Measurements from ENCODE around the gene BBX. TPM values are rescaled to one million over a fixed set of nuclear protein-coding genes. Genes with fewer than 3 reads are reported as not detected.

Gene BBX
- total RNA-seq, 4 donors from 2014 or later: 33.0 to 46.3 (median 36.7) TPM

DNA sequence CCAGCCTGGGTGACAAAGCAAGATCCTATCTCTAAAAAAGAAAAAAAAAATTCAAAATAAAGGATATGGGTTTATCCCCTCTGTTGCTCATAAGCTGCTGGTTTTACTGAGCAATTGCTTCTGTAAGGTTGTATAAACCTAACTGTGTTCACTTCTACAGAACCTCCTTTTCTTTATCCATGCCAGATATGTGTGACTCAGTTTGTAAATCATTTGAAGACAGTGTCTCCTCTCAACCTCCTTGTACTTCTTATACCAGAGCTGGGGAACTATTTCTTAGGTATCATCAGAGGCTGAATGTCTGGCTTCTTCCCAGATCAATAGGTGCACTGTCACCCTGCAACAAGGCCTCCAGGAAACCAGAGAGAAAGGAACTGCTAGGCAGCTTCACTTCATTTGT lies 294.3 kb downstream of the BBX start:
- Histone ChIP-seq H3K36me3 (no peaks in the 10 kb centered on the region), H3K27ac (no peak overlapping the region), H3K4me1 (no peaks in the 10 kb centered on the region), H3K4me3 (no peak overlapping the region), H3K27me3 (no peaks in the 10 kb centered on the region), H3K9me3 (no peaks in the 10 kb centered on the region)
- no peak for DNase-seq
- no peak for TF ChIP-seq POLR2A (IDR thresholded peaks at IDR 0.05)
- TF ChIP-seq, protein P1, sequence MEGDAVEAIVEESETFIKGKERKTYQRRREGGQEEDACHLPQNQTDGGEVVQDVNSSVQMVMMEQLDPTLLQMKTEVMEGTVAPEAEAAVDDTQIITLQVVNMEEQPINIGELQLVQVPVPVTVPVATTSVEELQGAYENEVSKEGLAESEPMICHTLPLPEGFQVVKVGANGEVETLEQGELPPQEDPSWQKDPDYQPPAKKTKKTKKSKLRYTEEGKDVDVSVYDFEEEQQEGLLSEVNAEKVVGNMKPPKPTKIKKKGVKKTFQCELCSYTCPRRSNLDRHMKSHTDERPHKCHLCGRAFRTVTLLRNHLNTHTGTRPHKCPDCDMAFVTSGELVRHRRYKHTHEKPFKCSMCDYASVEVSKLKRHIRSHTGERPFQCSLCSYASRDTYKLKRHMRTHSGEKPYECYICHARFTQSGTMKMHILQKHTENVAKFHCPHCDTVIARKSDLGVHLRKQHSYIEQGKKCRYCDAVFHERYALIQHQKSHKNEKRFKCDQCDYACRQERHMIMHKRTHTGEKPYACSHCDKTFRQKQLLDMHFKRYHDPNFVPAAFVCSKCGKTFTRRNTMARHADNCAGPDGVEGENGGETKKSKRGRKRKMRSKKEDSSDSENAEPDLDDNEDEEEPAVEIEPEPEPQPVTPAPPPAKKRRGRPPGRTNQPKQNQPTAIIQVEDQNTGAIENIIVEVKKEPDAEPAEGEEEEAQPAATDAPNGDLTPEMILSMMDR (IDR thresholded peaks at IDR 0.05): no peak

DNA sequence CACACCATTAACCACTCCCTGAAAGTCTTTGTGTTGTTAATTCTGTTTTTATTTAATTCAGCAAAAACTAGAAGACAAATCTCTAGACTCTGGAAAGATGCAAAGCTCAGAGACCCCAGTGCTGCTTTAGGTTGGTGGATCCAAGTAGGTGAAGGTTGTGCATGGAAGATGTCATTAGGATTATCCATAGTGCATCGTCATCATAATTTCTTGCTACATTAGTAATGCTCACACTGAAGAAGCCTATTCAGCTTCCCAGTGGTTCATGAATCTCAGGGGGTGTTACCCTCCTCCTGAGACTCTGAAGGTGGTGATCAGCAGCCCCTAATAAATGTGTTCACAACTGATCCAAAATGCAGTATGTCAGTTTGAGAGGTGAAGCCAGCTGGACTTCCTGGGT lies 295.3 kb downstream of the BBX start:
- H3K36me3 ChIP-seq: no peaks in the 10 kb centered on the region
- H3K27me3 ChIP-seq: no peaks in the 10 kb centered on the region
- H3K4me3 ChIP-seq: no peak overlapping the region
- no peaks in the 10 kb centered on the region for H3K9me3 ChIP-seq
- no peaks in the 10 kb centered on the region for H3K4me1 ChIP-seq
- no peak for DNase-seq
- TF ChIP-seq, protein P1 (IDR thresholded peaks at IDR 0.05): no peak
- TF ChIP-seq POLR2A (IDR thresholded peaks at IDR 0.05): no peak
- H3K27ac ChIP-seq: no peak overlapping the region

DNA sequence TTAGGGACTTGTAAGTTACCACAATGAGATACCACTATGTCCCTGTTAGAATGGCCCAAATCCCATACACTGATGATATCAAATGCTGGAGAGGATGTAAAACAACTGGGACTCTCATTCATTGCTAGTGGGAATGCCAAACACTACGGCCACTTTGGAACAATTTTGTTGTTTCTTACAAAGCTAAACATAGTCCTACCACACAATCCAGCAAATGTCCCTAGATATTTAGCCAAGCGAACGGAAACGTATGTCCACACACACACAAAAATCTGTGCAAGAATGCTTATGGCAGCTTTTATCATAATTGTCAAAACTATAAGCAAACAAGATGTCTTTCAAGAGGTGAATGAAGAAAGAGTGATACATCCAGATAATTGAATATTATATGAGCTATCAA lies 296.9 kb downstream of the BBX start:
- H3K4me3 ChIP-seq: no peak overlapping the region
- no peaks in the 10 kb centered on the region for H3K27me3 ChIP-seq
- DNase-seq: no peak
- H3K27ac ChIP-seq: no peak overlapping the region
- no peaks in the 10 kb centered on the region for H3K4me1 ChIP-seq
- no peaks in the 10 kb centered on the region for H3K9me3 ChIP-seq
- no peaks in the 10 kb centered on the region for H3K36me3 ChIP-seq
- TF ChIP-seq POLR2A (IDR thresholded peaks at IDR 0.05): no peak

DNA sequence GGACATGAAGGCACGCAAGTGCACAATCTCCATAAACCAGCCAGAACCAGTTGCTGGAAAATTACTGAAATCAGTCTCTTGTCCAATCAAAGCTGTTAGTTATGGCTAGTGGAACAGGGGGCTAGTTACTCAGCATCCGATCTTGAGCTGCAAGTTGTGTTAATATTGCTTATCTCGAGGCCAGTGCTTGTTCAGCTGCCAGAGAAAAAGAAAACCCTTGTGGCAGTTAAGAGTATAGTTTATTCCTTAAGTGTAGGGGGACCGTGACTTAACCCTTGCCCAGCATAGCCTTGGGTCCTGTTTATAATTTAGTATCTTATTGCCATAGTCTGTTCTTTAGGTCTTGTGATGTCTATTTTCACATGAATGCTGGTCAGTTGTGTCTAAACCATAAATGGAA lies 299.5 kb downstream of the BBX start:
- Histone ChIP-seq H3K4me1 (no peaks in the 10 kb centered on the region), H3K36me3 (no peaks in the 10 kb centered on the region), H3K27ac (no peak overlapping the region), H3K9me3 (no peaks in the 10 kb centered on the region), H3K4me3 (no peak overlapping the region), H3K27me3 (no peaks in the 10 kb centered on the region)
- TF ChIP-seq, protein P1 (IDR thresholded peaks at IDR 0.05): no peak
- no peak for TF ChIP-seq POLR2A (IDR thresholded peaks at IDR 0.05)
- no peak for DNase-seq

DNA sequence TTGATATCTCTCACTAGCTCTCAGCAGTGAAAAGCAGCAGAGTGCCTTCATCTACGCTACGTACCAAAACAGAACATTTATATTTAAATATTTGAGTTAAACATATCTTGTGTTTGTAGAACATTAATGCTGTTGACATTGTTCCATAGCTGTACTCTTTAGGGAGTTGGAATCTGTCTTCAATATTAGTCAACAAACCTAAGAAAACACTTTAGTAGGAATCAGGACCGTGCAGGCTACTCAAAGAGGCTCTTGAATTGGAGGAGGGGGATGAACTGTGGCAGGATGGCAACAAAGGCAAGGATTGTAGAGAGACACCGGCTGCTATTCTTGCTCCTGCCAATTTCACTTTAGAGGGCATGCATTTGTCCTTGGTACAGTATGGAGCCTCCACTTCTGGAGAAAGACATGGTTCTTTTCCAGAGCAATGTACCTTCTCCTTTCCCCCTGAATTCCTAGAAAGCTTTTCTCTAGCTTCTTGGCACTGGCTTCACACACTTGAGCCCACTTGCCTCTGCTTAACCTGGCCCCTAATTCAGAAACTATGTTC lies 302.1 kb downstream of the BBX start:
- TF ChIP-seq POLR2A (IDR thresholded peaks at IDR 0.05): no peak
- TF ChIP-seq, protein P1 (IDR thresholded peaks at IDR 0.05): no peak
- no peaks in the 10 kb centered on the region for H3K27me3 ChIP-seq
- no peak overlapping the region for H3K4me3 ChIP-seq
- H3K36me3 ChIP-seq: no peaks in the 10 kb centered on the region
- no peaks in the 10 kb centered on the region for H3K9me3 ChIP-seq
- no peaks in the 10 kb centered on the region for H3K4me1 ChIP-seq
- DNase-seq: no peak
- no peak overlapping the region for H3K27ac ChIP-seq

DNA sequence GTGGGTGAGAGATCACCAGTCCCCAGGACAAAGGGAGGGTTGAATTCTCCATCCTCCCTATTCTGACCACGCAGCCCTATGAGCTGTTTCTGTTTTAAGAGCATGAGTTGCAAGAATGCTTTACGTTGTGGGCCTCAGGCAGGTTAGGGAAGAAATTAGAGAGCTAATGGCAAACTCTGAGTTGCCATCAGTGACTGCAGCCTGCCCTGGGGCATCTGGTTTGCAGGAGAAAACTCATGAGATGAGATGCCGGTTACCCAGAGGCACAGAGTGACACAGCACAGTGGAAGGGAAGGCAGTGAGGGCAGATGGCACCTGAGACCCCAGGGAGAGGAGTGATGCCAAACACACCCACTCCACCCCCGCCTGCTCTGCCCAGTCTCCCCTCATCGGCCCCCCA lies 302.8 kb downstream of the BBX start:
- TF ChIP-seq, protein P1 (IDR thresholded peaks at IDR 0.05): no peak
- TF ChIP-seq POLR2A (IDR thresholded peaks at IDR 0.05): no peak
- H3K4me1 ChIP-seq: no peaks in the 10 kb centered on the region
- no peaks in the 10 kb centered on the region for H3K36me3 ChIP-seq
- no peaks in the 10 kb centered on the region for H3K27me3 ChIP-seq
- DNase-seq: no peak
- no peak overlapping the region for H3K4me3 ChIP-seq
- no peak overlapping the region for H3K27ac ChIP-seq
- H3K9me3 ChIP-seq: no peaks in the 10 kb centered on the region
